ENCODE results near the gene COL15A1. TPM values are rescaled to one million over a fixed set of nuclear protein-coding genes. Genes with fewer than 3 reads are reported as not detected.

COL15A1 gene
- total RNA-seq, 4 donors from 2014 or later: 8.0 to 15.2 (median 12.8) TPM

DNA sequence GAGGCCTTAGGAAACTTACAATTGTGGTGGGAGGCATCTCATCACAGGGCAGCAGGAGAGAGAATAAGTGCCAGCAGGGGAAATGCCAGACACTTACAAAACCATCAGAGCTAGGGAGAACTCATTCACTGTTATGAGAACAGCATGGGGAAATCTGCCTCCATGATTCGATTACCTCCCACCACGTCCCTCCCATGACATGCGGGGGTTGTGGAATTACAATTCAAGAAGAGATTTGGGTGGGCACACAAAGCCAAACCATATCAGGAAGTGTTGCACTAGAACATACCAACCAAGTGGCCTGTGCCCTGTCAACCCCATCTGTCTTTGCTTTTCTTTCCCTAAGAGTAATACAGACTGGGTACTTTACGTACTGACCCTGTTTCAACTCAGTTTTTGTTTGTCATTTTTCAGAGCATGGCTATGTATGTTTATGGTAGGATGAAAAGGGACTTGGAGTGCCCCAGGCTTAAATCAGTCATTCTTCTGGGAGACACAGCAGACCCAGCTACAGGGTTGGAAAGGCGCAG lies 102.9 kb downstream of the COL15A1 start:
- DNase-seq: peak; percentile 20 to 21
- TF ChIP-seq POLR2A (IDR thresholded peaks at IDR 0.05): no peak
- TF ChIP-seq, protein P1, sequence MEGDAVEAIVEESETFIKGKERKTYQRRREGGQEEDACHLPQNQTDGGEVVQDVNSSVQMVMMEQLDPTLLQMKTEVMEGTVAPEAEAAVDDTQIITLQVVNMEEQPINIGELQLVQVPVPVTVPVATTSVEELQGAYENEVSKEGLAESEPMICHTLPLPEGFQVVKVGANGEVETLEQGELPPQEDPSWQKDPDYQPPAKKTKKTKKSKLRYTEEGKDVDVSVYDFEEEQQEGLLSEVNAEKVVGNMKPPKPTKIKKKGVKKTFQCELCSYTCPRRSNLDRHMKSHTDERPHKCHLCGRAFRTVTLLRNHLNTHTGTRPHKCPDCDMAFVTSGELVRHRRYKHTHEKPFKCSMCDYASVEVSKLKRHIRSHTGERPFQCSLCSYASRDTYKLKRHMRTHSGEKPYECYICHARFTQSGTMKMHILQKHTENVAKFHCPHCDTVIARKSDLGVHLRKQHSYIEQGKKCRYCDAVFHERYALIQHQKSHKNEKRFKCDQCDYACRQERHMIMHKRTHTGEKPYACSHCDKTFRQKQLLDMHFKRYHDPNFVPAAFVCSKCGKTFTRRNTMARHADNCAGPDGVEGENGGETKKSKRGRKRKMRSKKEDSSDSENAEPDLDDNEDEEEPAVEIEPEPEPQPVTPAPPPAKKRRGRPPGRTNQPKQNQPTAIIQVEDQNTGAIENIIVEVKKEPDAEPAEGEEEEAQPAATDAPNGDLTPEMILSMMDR (IDR thresholded peaks at IDR 0.05): no peak
- Histone ChIP-seq H3K9me3 (no peaks in the 10 kb centered on the region), H3K4me3 (replicated peaks in 1 of 3) (no peak overlapping the region), H3K36me3 (no peaks in the 10 kb centered on the region), H3K4me1 (peaks cover 0 to 5% of the 10 kb centered on the region in 2 donors), H3K27me3 (no peaks in the 10 kb centered on the region), H3K27ac (no peak overlapping the region)
- WGBS, 2 donors: 51 to 62% methylated on average over 5 of the region's 5 CpGs
- intact Hi-C loops (cut with DNase I): no loop called here

DNA sequence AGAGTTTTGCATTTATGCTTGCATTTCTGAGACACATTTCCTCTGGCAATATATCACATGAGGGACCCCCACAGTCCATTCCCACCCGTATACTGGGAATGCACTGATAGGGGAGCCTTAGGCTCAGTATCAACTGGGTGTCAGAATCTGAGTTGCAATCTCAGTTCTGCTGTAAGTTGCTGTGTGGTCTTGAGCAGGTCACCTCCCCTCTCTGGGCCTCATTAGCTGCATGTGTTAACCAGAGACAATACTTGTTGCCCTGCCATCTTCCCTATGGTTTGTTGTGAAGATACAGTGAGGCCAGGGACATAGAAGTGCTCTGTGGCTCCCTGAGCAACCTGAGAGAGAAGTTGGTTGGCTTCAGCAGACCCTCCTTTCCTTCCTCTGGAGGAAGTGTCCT lies 105.5 kb downstream of the COL15A1 start:
- no peak overlapping the region for H3K27ac ChIP-seq
- no peak for TF ChIP-seq POLR2A (IDR thresholded peaks at IDR 0.05)
- TF ChIP-seq, protein P1 (IDR thresholded peaks at IDR 0.05): no peak
- H3K27me3 ChIP-seq: no peaks in the 10 kb centered on the region
- H3K9me3 ChIP-seq: no peaks in the 10 kb centered on the region
- H3K36me3 ChIP-seq: no peaks in the 10 kb centered on the region
- 75 to 90% methylated on average over 1 of the region's 1 CpG for WGBS, 2 donors
- peaks cover 0 to 5% of the 10 kb centered on the region in 2 donors for H3K4me1 ChIP-seq
- H3K4me3 ChIP-seq (replicated peaks in 1 of 3): no peak overlapping the region
- no peak for DNase-seq
- intact Hi-C loops (cut with DNase I): no loop called here

DNA sequence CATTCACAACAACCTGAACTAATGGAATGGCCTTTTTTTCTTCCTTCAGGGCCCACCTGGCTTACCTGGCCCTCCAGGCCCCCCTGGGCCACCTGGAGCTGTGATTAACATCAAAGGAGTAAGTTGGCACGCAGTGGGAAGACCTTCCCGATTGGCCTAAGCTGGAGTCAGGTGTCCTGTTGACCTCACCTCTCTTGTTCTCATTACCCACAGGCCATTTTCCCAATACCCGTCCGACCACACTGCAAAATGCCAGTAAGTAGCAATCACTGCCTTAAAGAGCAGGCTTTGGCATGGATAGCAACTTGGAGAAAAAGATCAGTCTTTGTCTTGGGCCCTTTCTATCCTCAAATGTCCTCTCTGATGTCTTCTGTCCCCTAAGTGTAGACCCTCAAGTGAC lies 105.9 kb downstream of the COL15A1 start:
- 77 to 79% methylated on average over 4 of the region's 4 CpGs for WGBS, 2 donors
- Histone ChIP-seq H3K27ac (no peak overlapping the region), H3K36me3 (no peaks in the 10 kb centered on the region), H3K4me1 (peaks cover 0 to 5% of the 10 kb centered on the region in 2 donors), H3K4me3 (replicated peaks in 1 of 3) (no peak overlapping the region), H3K27me3 (no peaks in the 10 kb centered on the region), H3K9me3 (no peaks in the 10 kb centered on the region)
- DNase-seq: no peak
- TF ChIP-seq, protein P1 (IDR thresholded peaks at IDR 0.05): no peak
- no peak for TF ChIP-seq POLR2A (IDR thresholded peaks at IDR 0.05)
- intact Hi-C loops (cut with DNase I): no loop called here

DNA sequence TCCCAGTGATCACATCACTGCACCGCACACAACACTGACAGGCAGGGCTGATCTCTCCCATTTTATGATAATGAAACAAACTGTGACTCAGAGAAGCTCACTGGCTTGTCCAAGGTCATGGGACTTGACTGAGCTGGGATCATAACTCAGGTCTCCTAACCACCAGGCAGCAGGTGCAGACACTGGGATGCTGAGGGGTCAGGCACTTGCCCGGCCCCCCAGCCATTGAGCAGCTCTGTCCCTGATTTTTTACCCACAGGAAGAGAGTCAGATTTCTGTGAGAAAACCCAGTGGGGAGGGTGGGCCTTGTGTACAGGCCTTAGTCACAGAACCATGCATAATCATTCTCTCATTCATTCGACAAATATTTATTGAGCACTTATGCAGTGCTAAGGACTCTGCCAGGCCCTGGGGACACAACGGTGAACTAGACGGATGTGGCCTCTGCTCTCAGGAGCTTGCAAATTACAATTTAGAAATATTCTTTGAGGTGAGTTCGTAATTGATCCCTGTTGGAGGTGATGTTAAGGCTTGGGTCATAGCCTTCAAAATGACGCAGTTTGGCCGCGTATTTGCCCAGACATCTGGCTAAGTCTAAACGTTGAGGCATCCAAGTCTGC lies 106.7 kb downstream of the COL15A1 start:
- H3K27me3 ChIP-seq: no peaks in the 10 kb centered on the region
- H3K36me3 ChIP-seq: no peaks in the 10 kb centered on the region
- 81 to 83% methylated on average over 10 of the region's 10 CpGs for WGBS, 2 donors
- intact Hi-C loops (cut with DNase I): no loop called here
- TF ChIP-seq, protein P1 (IDR thresholded peaks at IDR 0.05): no peak
- TF ChIP-seq POLR2A (IDR thresholded peaks at IDR 0.05): no peak
- no peak overlapping the region for H3K27ac ChIP-seq
- no peak for DNase-seq
- H3K9me3 ChIP-seq: no peaks in the 10 kb centered on the region
- H3K4me1 ChIP-seq: peaks cover 0 to 5% of the 10 kb centered on the region in 2 donors
- no peak overlapping the region for H3K4me3 ChIP-seq (replicated peaks in 1 of 3)

DNA sequence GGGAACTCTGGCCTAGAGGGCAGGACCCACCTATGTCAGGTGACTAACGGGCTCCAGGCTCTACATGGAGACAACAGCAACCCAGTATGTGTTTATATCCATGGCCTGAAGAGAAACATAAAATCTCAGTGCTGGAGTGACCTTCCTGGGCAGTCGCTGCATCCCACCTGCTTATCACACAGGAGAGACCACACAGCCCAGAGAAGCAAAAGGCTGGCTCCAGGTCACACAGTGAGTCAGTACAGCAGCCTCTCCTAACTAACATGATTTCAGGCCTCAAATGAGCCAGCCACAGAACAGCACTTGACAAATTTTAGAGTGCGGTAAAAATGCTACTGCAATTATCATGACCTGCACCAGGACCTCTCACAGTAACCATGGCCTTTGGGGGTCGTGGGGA lies 107.2 kb downstream of the COL15A1 start:
- no peak overlapping the region for H3K4me3 ChIP-seq (replicated peaks in 1 of 3)
- TF ChIP-seq POLR2A (IDR thresholded peaks at IDR 0.05): no peak
- TF ChIP-seq, protein P1 (IDR thresholded peaks at IDR 0.05): no peak
- no peak overlapping the region for H3K27ac ChIP-seq
- H3K4me1 ChIP-seq: peaks cover 0 to 5% of the 10 kb centered on the region in 2 donors
- 81 to 83% methylated on average over 4 of the region's 4 CpGs for WGBS, 2 donors
- no peaks in the 10 kb centered on the region for H3K27me3 ChIP-seq
- intact Hi-C loops (cut with DNase I): no loop called here
- DNase-seq: no peak
- H3K9me3 ChIP-seq: no peaks in the 10 kb centered on the region
- no peaks in the 10 kb centered on the region for H3K36me3 ChIP-seq
